Measurements from ENCODE around the gene CCDC142. TPM values are rescaled to one million over a fixed set of nuclear protein-coding genes. Genes with fewer than 3 reads are reported as not detected.

CCDC142 gene
- total RNA-seq, 1 donor from 2014 or later = 11.3 TPM

Other genes starting within 250 kb of the CCDC142 start
- 0.24 and 0.64 TPM in 2 replicates for gene SLC4A5, start 139.6 kb downstream of the CCDC142 start, total RNA-seq
- gene DCTN1, start 102.7 kb downstream of the CCDC142 start, total RNA-seq = 44.1 and 82.9 TPM in 2 replicates
- 0.64 and 0.72 TPM in 2 replicates for gene C2orf81, start 61.4 kb downstream of the CCDC142 start, total RNA-seq
- gene WDR54, start 61.3 kb downstream of the CCDC142 start, total RNA-seq = 34.1 and 62.7 TPM in 2 replicates
- gene RTKN, start 41.1 kb downstream of the CCDC142 start, total RNA-seq = 24.3 and 53.7 TPM in 2 replicates
- 9.4 and 10.4 TPM in 2 replicates for gene INO80B, start 27.9 kb downstream of the CCDC142 start, total RNA-seq
- gene WBP1, start 24.6 kb downstream of the CCDC142 start, total RNA-seq = 29.6 and 32.8 TPM in 2 replicates
- gene MOGS, start 17.6 kb downstream of the CCDC142 start, total RNA-seq = 65.3 and 67.6 TPM in 2 replicates
- gene MRPL53, start 10.3 kb downstream of the CCDC142 start, total RNA-seq = 27.7 and 32.5 TPM in 2 replicates
- gene TTC31, start 83 bp upstream of the CCDC142 start, total RNA-seq = 8.0 and 10.9 TPM in 2 replicates
- gene LBX2, start 16.6 kb upstream of the CCDC142 start, total RNA-seq = 1.2 and 3.2 TPM in 2 replicates
- 30.7 and 33.7 TPM in 2 replicates for gene PCGF1, start 24.7 kb upstream of the CCDC142 start, total RNA-seq
- not detected in 2 replicates for gene TLX2, start 31.5 kb upstream of the CCDC142 start, total RNA-seq
- gene DQX1, start 43.2 kb upstream of the CCDC142 start, total RNA-seq = 2.8 and 4.6 TPM in 2 replicates
- 160 and 193 TPM in 2 replicates for gene AUP1, start 46.7 kb upstream of the CCDC142 start, total RNA-seq
- gene HTRA2, start 46.9 kb upstream of the CCDC142 start, total RNA-seq = 55.4 and 59.8 TPM in 2 replicates
- 0.21 and 1.4 TPM in 2 replicates for gene LOXL3, start 70.9 kb upstream of the CCDC142 start, total RNA-seq
- gene DOK1, start 71.7 kb upstream of the CCDC142 start, total RNA-seq = 3.0 and 3.9 TPM in 2 replicates
- gene M1AP, start 165.3 kb upstream of the CCDC142 start, total RNA-seq = 0.96 and 4.5 TPM in 2 replicates
- 5.8 and 8.7 TPM in 2 replicates for gene SEMA4F, start 171.2 kb upstream of the CCDC142 start, total RNA-seq

Data from tracheal epithelial cell (primary cell).